Neural cell (in vitro differentiated cells): Measurements from ENCODE around the gene DNM1L.

Experiments
- CTCF ChIP-seq: fragments of 450-650 bp; IDR thresholded peaks from 2 replicates; pipeline ENCODE4 v1.5.1; 2014; ENCODE audit warnings: antibody characterized with exemption, mild to moderate bottlenecking, moderate library complexity; ENCODE audit not compliant: poor library complexity, severe bottlenecking
- EP300 ChIP-seq: fragments of 450-650 bp; conservative IDR thresholded peaks from 2 replicates; pipeline ENCODE4 v1.6.1; 2014; ENCODE audit warnings: antibody characterized with exemption, mild to moderate bottlenecking, moderate library complexity; ENCODE audit not compliant: poor library complexity, severe bottlenecking
- EZH2 ChIP-seq: fragments of 200-600, 300-800 bp; shearing (Covaris generic), sonication (generic); IDR thresholded peaks from 2 replicates; pipeline ENCODE4 v1.6.1; 2014; ENCODE audit warnings: antibody characterized with exemption, low read length, borderline replicate concordance, mild to moderate bottlenecking; ENCODE audit not compliant: insufficient read depth, poor library complexity, severe bottlenecking
- MXI1 ChIP-seq: fragments of 450-650 bp; conservative IDR thresholded peaks from 2 replicates; pipeline ENCODE4 v1.6.1; 2014; ENCODE audit warnings: antibody characterized with exemption, mild to moderate bottlenecking; ENCODE audit not compliant: poor library complexity, severe bottlenecking
- POLR2AphosphoS5 ChIP-seq: IDR thresholded peaks from 2 replicates; pipeline ENCODE4 v1.6.1; 2012
- RAD21 ChIP-seq: fragments of 450-650 bp; conservative IDR thresholded peaks from 2 replicates; pipeline ENCODE4 v1.6.1; 2014; ENCODE audit warnings: antibody characterized with exemption, mild to moderate bottlenecking, moderate library complexity
- REST ChIP-seq: IDR thresholded peaks from 2 replicates; pipeline ENCODE4 v1.6.1; 2012; ENCODE audit warnings: borderline replicate concordance
- SMC3 ChIP-seq: fragments of 450-650 bp; conservative IDR thresholded peaks from 2 replicates; pipeline ENCODE4 v1.6.1; 2014; ENCODE audit warnings: antibody characterized with exemption, mild to moderate bottlenecking, moderate library complexity; ENCODE audit not compliant: poor library complexity
- TAF1 ChIP-seq: IDR thresholded peaks from 2 replicates; pipeline ENCODE4 v1.6.1; 2012; ENCODE audit warnings: low read depth

- TF ChIP-seq CTCF (no peak), EP300 (no peak), TAF1 (no peak), RAD21 (no peak), REST (no peak), POLR2AphosphoS5 (no peak), MXI1 (no peak), EZH2 (no peak), SMC3 (no peak)
These were observed 94.6 kb downstream of the DNM1L start for GRCh38 chr12:32773691-32774090.
